GM12865 (cell line): ENCODE results near the gene TIGD4.

Experiments used
- DNase-seq: peaks from one replicate; pipeline ENCODE4 v3.0.0; 2010; ENCODE audit warnings: low read depth
- H3K4me3 ChIP-seq: 2 replicates; pipeline ENCODE4 v1.5.1; 2011; ENCODE audit warnings: mild to moderate bottlenecking, low read depth, low read length, control low read depth
- CTCF ChIP-seq: IDR thresholded peaks from 2 replicates; pipeline ENCODE4 v1.5.1; 2011; ENCODE audit warnings: low read length, control low read depth, low read depth, inconsistent platforms; ENCODE audit not compliant: insufficient read depth; ENCODE audit errors: missing control alignments

Gene TIGD4

GRCh38 chr4:152819026-152819645, 39.6 kb upstream of the TIGD4 start:
- no peak for DNase-seq
- no peak for TF ChIP-seq CTCF
- H3K4me3 ChIP-seq: no peak overlapping the region

DNA sequence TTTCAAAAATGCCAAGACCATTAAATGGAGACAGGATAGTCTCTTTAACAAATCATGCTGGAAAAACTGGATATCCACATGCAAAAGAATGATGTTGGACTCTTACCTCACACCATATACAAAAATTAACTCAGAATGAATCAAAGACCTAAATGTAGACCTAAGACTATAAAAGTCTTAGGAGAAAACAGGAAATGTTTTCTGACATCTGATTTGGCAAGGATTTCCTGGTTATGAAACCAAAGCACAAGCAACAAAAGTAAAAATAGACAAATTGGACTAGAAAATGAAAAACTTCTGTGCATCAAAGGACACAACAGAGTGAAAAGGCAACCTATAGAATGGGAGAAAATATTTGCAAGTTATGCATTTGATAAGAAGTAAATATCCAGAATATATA, 37.8 kb upstream of the TIGD4 start:
- TF ChIP-seq CTCF: no peak
- DNase-seq: no peak

DNA sequence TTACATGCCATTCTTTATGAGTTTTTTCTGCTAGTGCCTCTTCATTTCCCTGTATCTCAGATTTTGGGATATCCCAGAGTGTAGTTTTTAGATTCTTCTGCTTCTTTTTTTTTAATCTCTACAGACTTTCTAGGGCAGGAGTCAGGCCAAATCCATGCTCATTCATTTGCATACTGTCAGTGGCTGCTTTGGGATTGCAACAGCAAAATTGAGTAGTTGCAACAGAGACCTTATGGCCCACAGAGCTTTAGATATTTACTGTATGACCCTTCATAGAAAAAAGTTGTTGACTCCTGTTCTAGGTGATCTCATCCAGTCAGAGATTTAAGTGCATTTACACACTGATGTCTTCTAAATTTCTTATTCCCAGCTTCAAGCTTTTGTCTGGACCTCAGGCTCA, 35.5 kb upstream of the TIGD4 start:
- DNase-seq: no peak
- no peak overlapping the region for H3K4me3 ChIP-seq
- no peak for TF ChIP-seq CTCF

More for the DNA sequence above, 37.8 kb upstream of the TIGD4 start:
- H3K4me3 ChIP-seq: no peak overlapping the region

DNA sequence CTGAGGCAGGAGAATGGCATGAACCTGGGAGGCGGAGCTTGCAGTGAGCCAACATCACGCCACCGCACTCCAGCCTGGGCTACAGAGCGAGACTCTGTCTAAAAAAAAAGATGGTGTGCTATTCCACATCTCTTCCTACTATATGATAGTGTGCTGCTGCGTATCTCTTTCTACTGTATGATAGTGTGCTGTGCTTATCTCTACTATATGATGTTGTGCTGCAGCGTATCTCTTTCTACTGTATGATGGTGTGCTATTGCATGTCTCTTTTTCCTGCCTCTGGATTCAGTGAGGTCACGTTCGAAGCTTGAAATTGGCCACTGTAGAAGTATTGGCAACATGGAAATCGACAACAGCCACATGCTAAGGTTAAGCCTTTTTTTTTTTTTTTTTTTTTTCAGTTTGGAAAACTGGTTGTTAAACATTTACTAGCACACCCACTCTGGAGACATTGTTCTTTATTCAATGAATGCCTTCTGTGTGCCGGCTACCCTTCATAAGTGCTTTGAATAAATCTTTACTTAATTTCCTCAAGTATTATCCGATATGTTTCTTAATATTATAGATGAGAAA, 31.3 kb upstream of the TIGD4 start:
- H3K4me3 ChIP-seq: no peak overlapping the region
- no peak for TF ChIP-seq CTCF
- no peak for DNase-seq

GRCh38 chr4:152808670-152809069, 29.1 kb upstream of the TIGD4 start:
- DNase-seq: no peak
- TF ChIP-seq CTCF: no peak
- H3K4me3 ChIP-seq: no peak overlapping the region

- TF ChIP-seq CTCF: no peak
- no peak overlapping the region for H3K4me3 ChIP-seq
- DNase-seq: peak; percentile 20
Measured at GRCh38 chr4:152807294-152807829, 27.8 kb upstream of the TIGD4 start.
